ENCODE results near the gene UBR2. TPM values are rescaled to one million over a fixed set of nuclear protein-coding genes. Genes with fewer than 3 reads are reported as not detected.
A peak's percentile ranks its signal among the peaks of the same experiment; 100 is the strongest.

Gene UBR2
- total and polyA plus RNA-seq, 2 donors (not counting 3 experiments of a cell fraction or from before 2014, with no cell fraction given) = 8.0 to 22.3 TPM

DNA sequence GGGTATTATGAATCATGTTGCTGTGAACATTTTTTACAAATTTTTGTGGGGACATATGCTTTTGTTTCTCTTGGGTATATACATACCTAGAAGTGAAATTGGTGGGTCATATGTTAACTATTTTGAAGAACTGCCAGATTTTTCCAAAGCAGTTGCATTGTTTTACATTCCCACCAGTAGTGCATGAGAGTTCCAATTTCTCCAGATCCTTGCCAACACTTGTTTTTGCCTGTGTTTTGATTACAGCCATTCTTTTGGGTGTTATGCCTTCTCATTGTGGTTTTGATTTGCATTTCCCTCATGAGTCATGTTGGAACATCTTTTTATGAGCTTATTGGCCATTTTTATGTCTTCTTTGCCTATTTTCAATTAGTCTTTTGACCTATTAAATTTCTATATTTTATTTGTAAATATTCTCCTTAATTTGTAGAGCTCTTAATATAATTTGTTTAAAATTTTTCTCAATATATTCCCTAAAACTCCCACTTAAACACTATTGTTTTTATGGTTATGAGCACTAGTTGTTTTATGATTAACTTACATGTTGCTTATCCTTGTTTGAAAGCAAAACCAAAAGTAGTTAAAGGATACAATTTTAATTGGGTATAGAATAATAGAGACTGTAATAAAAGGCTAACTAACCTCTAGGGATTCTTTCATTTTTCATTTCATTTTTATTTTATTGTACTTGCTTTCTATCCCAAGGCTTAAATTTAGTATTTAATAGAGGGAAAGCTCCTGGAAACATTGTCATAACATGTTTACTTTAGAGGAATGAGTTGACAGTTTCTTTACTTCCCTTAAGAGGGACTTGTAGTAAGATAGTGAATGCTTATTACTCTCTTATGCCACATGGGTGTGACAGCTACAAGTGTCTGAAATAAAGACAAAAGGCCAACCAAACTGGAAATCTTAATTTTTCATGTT, 5.5 kb downstream of the UBR2 start:
- Histone ChIP-seq H3K9me3 (replicated peaks; ENCODE audit: control insufficient read depth, insufficient read depth, low read length) (no peaks in the 10 kb centered on the region), H3K9me1 (replicated peaks; ENCODE audit: control insufficient read depth, extremely low read depth, insufficient read depth, low read length) (no peaks in the 10 kb centered on the region), H3K27ac (ENCODE audit: insufficient read depth, low read depth, low read length) (peak overlapping the region; percentile 0), H3K27me3 (ENCODE audit: control insufficient read depth in 2 of 2, insufficient read depth in 2 of 2, low read length in 2 of 2) (no peaks in the 10 kb centered on the region), H3K79me2 (ENCODE audit: control insufficient read depth, insufficient read depth, low read length) (peaks cover 70% of the 10 kb centered on the region), H4K20me1 (replicated peaks; ENCODE audit: control insufficient read depth, extremely low read depth, insufficient read depth, low read length) (peaks cover 6% of the 10 kb centered on the region), H3K4me1 (ENCODE audit: control insufficient read depth, extremely low read depth, insufficient read depth, low read length) (peaks cover 16% of the 10 kb centered on the region), H3K4me3 (replicated peaks in 1 of 3; ENCODE audit: insufficient read depth in 1 of 3, low read depth in 1 of 3, low read length in 3 of 3) (no peak overlapping the region), H2AFZ (ENCODE audit: low read depth, low read length) (no peak overlapping the region), H3K9ac (replicated peaks; ENCODE audit: extremely low read depth, insufficient read depth, low read length) (no peak overlapping the region), H3K36me3 (ENCODE audit: control insufficient read depth in 2 of 2, extremely low read depth in 1 of 2, insufficient read depth in 2 of 2, low read length in 2 of 2) (no peaks in the 10 kb centered on the region), H3K4me2 (ENCODE audit: insufficient read depth, low read length) (peak overlapping the region; percentile 20)
- intact Hi-C loops (cut with micrococcal nuclease) (no loop called here), dilution Hi-C loops (cut with MboI; ENCODE audit: extremely low pct_ligation_motif_present, low sequenced_read_pairs) (no loop called here)
- TF ChIP-seq FOS (IDR thresholded peaks at IDR 0.05; ENCODE audit: borderline replicate concordance, insufficient read depth, low read length) = peak; percentile 20
- peak; percentile 58 for TF ChIP-seq JUN (IDR thresholded peaks at IDR 0.05; ENCODE audit: borderline replicate concordance, insufficient read depth, insufficient read length, low read depth)
- TF ChIP-seq, protein P1, sequence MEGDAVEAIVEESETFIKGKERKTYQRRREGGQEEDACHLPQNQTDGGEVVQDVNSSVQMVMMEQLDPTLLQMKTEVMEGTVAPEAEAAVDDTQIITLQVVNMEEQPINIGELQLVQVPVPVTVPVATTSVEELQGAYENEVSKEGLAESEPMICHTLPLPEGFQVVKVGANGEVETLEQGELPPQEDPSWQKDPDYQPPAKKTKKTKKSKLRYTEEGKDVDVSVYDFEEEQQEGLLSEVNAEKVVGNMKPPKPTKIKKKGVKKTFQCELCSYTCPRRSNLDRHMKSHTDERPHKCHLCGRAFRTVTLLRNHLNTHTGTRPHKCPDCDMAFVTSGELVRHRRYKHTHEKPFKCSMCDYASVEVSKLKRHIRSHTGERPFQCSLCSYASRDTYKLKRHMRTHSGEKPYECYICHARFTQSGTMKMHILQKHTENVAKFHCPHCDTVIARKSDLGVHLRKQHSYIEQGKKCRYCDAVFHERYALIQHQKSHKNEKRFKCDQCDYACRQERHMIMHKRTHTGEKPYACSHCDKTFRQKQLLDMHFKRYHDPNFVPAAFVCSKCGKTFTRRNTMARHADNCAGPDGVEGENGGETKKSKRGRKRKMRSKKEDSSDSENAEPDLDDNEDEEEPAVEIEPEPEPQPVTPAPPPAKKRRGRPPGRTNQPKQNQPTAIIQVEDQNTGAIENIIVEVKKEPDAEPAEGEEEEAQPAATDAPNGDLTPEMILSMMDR (IDR thresholded peaks at IDR 0.05; ENCODE audit: extremely low read depth in 1 of 2, insufficient read depth in 1 of 2, low read depth in 1 of 2, low read length in 2 of 2) = no peak
- peak; percentile 67 for FAIRE-seq
- ChIA-PET CTCF (interaction anchor here (0.9 to 1.6 kb wide), 6 partner anchors 9 to 92 kb away, joined by 3 to 12 read pairs (median 3); no protein-coding TSS in a partner anchor), POLR2A (no interaction called here)
- DNase-seq (ENCODE audit: low read depth, low spot score) = peak; percentile 91
- no TSS peak for BruUV-seq (replicated peaks)

Data from endothelial cell of umbilical vein (primary cell).